Large intestine (tissue), 3 donors: ENCODE data around the gene NOL4L. TPM values are rescaled to one million over a fixed set of nuclear protein-coding genes. Genes with fewer than 3 reads are reported as not detected.

ENCODE experiments used
- DNase-seq, 2 donors: peaks; one replicate each; pipeline versions ENCODE4 v3.0.0 to v3.0.0-alpha.2; 2013
- H3K27ac ChIP-seq: one replicate; pipeline ENCODE4 v1.5.1; 2013; ENCODE audit warnings: low read length
- H3K27me3 ChIP-seq: 2 replicates; pipeline ENCODE4 v1.6.1; 2013; ENCODE audit warnings: low read length; ENCODE audit not compliant: control insufficient read depth, insufficient read depth
- H3K36me3 ChIP-seq: 2 replicates; pipeline ENCODE4 v1.6.1; 2013; ENCODE audit warnings: low read length; ENCODE audit not compliant: control insufficient read depth, insufficient read depth
- H3K4me1 ChIP-seq: one replicate; pipeline ENCODE4 v1.6.1; 2013; ENCODE audit warnings: low read length; ENCODE audit not compliant: control insufficient read depth, insufficient read depth
- H3K4me3 ChIP-seq: one replicate; pipeline ENCODE4 v1.5.1; 2013; ENCODE audit warnings: low read length
- H3K9me3 ChIP-seq: one replicate; pipeline ENCODE4 v1.6.1; 2013; ENCODE audit warnings: mild to moderate bottlenecking, low read depth, low read length, moderate library complexity; ENCODE audit not compliant: control insufficient read depth
- WGBS: methylation state at CpG from one replicate; pipeline ENCODE4 v1.1.5; 2013; ENCODE audit warnings: low lambda C conversion rate; ENCODE audit not compliant: insufficient coverage; 5-methylcytosine and 5-hydroxymethylcytosine counted together
- polyA plus RNA-seq: library from polyadenylated mRNA; unstranded; fragments of 120-200 nt; gene quantifications from one replicate; pipeline ENCODE4 v1.2.1, GENCODE V29; 2013

NOL4L gene
- polyA plus RNA-seq, 1 donor = 81.7 TPM

- H3K4me3 ChIP-seq = peak overlapping the region; percentile 77
- H3K27ac ChIP-seq = peak overlapping the region; percentile 92
- H3K27me3 ChIP-seq = no peaks in the 10 kb centered on the region
- no peak for DNase-seq
- no peaks in the 10 kb centered on the region for H3K36me3 ChIP-seq
- H3K4me1 ChIP-seq = peaks cover 56% of the 10 kb centered on the region
- H3K9me3 ChIP-seq = no peaks in the 10 kb centered on the region
- WGBS = no CpG with 5 or more reads among the region's 9 CpGs
Observed at GRCh38 chr20:32482143-32482441, 103.0 kb downstream of the NOL4L start.

DNA sequence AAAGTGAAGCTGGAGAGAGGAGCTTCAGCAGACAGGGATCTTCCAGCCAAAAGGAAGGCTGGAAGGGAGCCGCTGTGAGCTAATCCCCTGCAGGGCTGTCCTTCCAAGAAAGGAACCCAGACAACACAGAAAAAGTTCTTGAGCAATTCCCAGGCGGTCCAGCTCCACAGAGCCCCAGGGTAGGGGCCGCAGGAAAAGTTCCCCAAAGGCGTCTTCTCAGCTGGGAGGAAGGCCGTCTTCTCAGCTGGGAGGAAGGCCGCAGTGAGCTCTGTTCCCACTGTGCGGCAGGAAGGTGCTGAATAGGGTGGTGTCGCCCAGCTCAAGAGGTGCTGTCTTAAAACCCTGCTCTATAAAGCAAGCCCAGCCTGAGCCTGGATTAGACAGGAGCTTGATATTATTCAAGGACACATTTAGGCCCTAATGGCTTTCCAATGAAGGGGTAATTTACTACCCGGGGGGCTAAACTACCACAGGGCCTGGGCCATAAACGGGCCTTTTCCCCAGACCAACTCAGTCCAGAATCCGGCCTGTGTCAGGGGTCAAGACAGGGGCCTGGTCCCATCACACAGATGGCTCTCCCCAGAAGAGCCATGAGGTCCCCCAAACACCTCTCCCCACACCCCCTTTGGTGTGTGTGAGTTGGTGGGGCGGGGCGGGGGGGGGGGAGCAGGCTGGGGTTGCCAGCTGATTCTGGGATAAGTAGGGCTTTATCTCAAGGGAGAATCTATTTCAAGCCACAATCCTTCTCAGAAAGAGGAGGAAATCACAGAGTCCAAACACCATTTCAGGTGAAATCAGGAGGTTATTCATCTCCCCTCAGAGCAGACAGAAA is 103.6 kb downstream of the NOL4L start:
- H3K4me3 ChIP-seq = peak overlapping the region; percentile 77
- WGBS = no CpG with 5 or more reads among the region's 13 CpGs
- peak overlapping the region; percentile 92 for H3K27ac ChIP-seq
- DNase-seq = peak in 1 of 2 donors; percentile 49
- no peaks in the 10 kb centered on the region for H3K9me3 ChIP-seq
- peaks cover 59% of the 10 kb centered on the region for H3K4me1 ChIP-seq
- no peaks in the 10 kb centered on the region for H3K27me3 ChIP-seq
- H3K36me3 ChIP-seq = no peaks in the 10 kb centered on the region

GRCh38 chr20:32480371-32481241 is 104.5 kb downstream of the NOL4L start:
- H3K4me3 ChIP-seq = peak overlapping the region; percentile 77

GRCh38 chr20:32479697-32480171 is 105.4 kb downstream of the NOL4L start:
- WGBS = no CpG with 5 or more reads among the region's 2 CpGs
- Histone ChIP-seq H3K27ac (peak overlapping the region; percentile 92), H3K9me3 (no peaks in the 10 kb centered on the region), H3K36me3 (no peaks in the 10 kb centered on the region), H3K4me3 (no peak overlapping the region), H3K4me1 (peaks cover 66% of the 10 kb centered on the region), H3K27me3 (no peaks in the 10 kb centered on the region)
- DNase-seq = peak; percentile 85 to 93

More at GRCh38 chr20:32480371-32481241, 104.5 kb downstream of the NOL4L start:
- no peaks in the 10 kb centered on the region for H3K36me3 ChIP-seq
- H3K27ac ChIP-seq = peak overlapping the region; percentile 92
- peak in 1 of 2 donors; percentile 54 for DNase-seq
- WGBS = no CpG with 5 or more reads among the region's 12 CpGs
- no peaks in the 10 kb centered on the region for H3K27me3 ChIP-seq
- peaks cover 61% of the 10 kb centered on the region for H3K4me1 ChIP-seq
- no peaks in the 10 kb centered on the region for H3K9me3 ChIP-seq

DNA sequence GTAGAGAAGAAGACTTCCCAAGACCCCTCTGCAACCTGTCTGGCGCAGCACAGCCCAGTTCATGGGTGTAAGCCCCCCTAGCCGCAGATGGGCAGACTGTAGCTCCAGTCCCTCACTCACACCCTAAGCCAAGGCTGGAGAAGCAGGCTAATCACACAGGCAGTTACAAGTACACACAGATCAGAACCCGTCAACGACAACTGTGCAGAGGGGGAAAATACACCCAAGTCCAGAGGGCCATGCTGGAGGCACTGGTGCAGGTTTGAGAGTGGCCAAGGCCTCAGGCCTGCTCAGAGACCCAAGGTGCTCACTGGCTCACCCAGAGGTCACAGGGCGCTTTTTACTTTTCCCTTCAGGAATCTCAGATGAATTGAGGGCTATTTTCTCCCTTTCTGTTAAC is 106.1 kb downstream of the NOL4L start:
- Histone ChIP-seq H3K36me3 (peaks cover 5% of the 10 kb centered on the region), H3K4me1 (peaks cover 73% of the 10 kb centered on the region), H3K4me3 (no peak overlapping the region), H3K27ac (peak overlapping the region; percentile 92), H3K27me3 (no peaks in the 10 kb centered on the region), H3K9me3 (no peaks in the 10 kb centered on the region)
- no peak for DNase-seq
- WGBS = no CpG with 5 or more reads among the region's 5 CpGs

- H3K36me3 ChIP-seq = peaks cover 8% of the 10 kb centered on the region
- peak overlapping the region; percentile 92 for H3K27ac ChIP-seq
- no peaks in the 10 kb centered on the region for H3K27me3 ChIP-seq
- DNase-seq = no peak
- peaks cover 76% of the 10 kb centered on the region for H3K4me1 ChIP-seq
- no CpG with 5 or more reads among the region's 7 CpGs for WGBS
- no peak overlapping the region for H3K4me3 ChIP-seq
- H3K9me3 ChIP-seq = no peaks in the 10 kb centered on the region
Observed at GRCh38 chr20:32478576-32478975, 106.6 kb downstream of the NOL4L start.

DNA sequence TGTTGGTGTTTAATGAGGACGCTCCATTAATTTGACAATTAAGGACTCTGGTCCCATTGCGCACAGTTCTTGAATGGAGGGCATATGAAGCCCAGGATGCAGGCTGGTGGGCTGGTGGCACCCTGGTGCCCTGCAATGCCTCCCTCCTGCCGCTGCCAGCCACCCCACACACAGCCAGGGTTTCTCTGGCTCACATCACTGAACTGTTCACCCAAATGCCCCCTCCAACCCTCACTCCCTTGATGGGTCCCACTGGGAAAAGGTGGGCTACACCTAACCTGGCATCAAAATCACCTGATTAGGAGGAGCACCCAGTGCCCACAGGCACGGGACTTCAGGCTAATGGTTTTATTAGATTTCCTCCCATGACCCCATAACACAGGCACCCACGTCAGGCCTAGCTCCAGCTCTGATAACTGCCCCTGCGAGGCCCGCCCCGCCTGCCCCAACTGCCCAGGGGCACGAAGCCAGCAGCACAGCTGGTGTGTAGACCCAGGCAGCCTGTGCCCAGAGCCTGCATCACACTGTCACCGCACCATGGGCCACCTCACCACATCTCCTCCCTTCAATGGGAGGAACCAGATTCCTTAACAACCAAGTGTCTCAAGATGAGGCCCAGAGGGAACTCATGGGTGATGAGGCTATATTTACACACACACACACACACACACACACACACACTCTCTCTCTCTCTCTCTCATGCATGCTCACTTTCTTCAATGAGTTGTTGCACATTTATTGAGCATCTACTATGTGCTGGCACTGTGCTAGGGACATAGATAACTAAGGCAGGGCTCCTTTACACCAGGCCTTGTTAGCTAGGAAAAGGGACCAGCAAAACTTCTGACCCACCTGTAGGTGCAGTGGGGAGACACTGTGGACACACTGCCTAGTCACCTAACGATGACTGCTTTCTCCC is 107.3 kb downstream of the NOL4L start:
- 33% methylated on average over 1 of the region's 11 CpGs for WGBS
- H3K9me3 ChIP-seq = no peaks in the 10 kb centered on the region
- peak; percentile 56 to 68 for DNase-seq
- H3K36me3 ChIP-seq = peaks cover 13% of the 10 kb centered on the region
- H3K4me1 ChIP-seq = peaks cover 81% of the 10 kb centered on the region
- H3K27me3 ChIP-seq = no peaks in the 10 kb centered on the region
- H3K27ac ChIP-seq = peak overlapping the region; percentile 92
- H3K4me3 ChIP-seq = no peak overlapping the region

DNA sequence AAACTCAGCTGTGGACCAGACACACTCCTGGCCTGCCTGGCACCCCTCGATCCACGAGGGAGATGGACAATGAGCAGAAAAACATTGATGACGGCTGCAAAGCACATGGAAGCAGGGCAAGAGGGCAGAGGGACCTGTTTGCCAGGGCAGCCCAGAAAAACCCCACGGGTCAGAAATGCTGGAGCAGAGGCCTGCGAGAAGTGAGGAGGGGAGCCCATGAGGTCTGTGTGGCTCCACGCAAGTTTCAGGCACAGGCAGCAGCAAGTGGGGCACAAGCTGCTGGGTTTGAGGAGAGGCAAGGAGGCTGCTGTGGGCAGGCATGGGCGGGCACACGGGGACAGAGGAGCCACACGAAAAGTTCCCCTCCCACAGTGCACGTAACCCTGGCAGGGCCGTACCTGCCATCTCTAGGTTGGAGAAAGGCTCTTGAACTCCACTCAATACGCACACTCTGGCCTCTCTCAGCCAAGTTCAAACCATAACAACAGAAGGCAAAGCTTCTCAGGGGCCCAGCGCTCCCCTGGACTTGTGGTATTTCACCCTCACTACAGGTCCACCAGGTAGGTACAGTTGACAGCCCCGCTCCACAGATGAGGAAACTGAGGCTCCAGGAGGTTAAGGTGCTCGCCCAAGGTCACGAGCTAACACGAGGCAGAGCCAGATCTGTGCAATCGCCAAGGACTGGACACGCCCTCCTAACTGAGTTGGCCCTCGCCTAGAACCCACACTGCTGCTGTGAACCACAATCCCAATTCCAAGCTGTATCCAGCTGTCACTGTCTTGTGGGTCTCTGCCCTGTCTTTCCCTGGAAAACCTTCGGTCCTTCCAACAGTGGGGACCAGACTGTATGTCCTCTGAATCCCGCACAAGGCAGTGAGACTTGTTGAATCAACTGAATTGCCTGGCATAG is 108.2 kb downstream of the NOL4L start:
- peak overlapping the region; percentile 92 for H3K27ac ChIP-seq
- H3K36me3 ChIP-seq = peaks cover 23% of the 10 kb centered on the region
- peak overlapping the region; percentile 66 for H3K4me3 ChIP-seq
- WGBS = no CpG with 5 or more reads among the region's 22 CpGs
- DNase-seq = peak in 1 of 2 donors; percentile 43
- H3K4me1 ChIP-seq = peaks cover 91% of the 10 kb centered on the region
- H3K27me3 ChIP-seq = no peaks in the 10 kb centered on the region
- H3K9me3 ChIP-seq = no peaks in the 10 kb centered on the region
